Caco-2 (cell line): ENCODE measurements around the gene UNC93A. TPM values are rescaled to one million over a fixed set of nuclear protein-coding genes. Genes with fewer than 3 reads are reported as not detected.

Experiments
- BruUV-seq: library from RNA; stranded (reverse); fragments of 400-500 nt; replicated peaks from 2 replicates; lab custom pipeline; 2021; lab: Mats Ljungman, UMichigan
- CTCF ChIA-PET: fragments of 300-600 bp; sonication (Branson Sonifier 250); formaldehyde crosslinking; loops from one replicate; lab custom pipeline; 2022; ENCODE audit warnings: antibody characterized with exemption; lab: Charles Lee
- POLR2A ChIA-PET: fragments of 300-600 bp; sonication (Branson Sonifier 250); formaldehyde crosslinking; loops from one replicate; lab custom pipeline; 2022; ENCODE audit warnings: antibody characterized with exemption; lab: Charles Lee
- DNase-seq, 2 experiments: peaks; one replicate each; pipeline versions ENCODE4 v3.0.0 to v3.0.0-alpha.2; 2020 to 2022
- H3K27me3 ChIP-seq: replicated peaks from 2 replicates; pipeline ENCODE4 v1.6.0; 2011; ENCODE audit warnings: low read length; ENCODE audit not compliant: control insufficient read depth, insufficient read depth
- H3K36me3 ChIP-seq: 2 replicates; pipeline ENCODE4 v1.5.1; 2011; ENCODE audit warnings: low read length; ENCODE audit not compliant: control insufficient read depth, insufficient read depth
- H3K4me1 ChIP-seq: fragments of 250-450 bp; sonication (Bioruptor Pico); 2 replicates; pipeline ENCODE4 v1.5.1; 2020; ENCODE audit warnings: mild to moderate bottlenecking
- H3K4me3 ChIP-seq: 2 replicates; pipeline ENCODE4 v1.5.1; 2011; ENCODE audit warnings: low read depth, mild to moderate bottlenecking, control low read depth, low read length
- H3K9me3 ChIP-seq: fragments of 250-450 bp; sonication (Bioruptor Pico); 2 replicates; pipeline ENCODE4 v1.5.1; 2020; ENCODE audit warnings: mild to moderate bottlenecking, moderate library complexity
- H3K27ac Mint-ChIP-seq: one replicate; pipeline ENCODE4 v1.8.0; 2022; ENCODE audit warnings: mixed read lengths; ENCODE audit not compliant: unreplicated experiment
- H3K27me3 Mint-ChIP-seq: one replicate; pipeline ENCODE4 v1.8.0; 2022; ENCODE audit warnings: mixed read lengths; ENCODE audit not compliant: insufficient read depth, unreplicated experiment
- H3K36me3 Mint-ChIP-seq: one replicate; pipeline ENCODE4 v1.8.0; 2022; ENCODE audit warnings: mild to moderate bottlenecking, mixed read lengths; ENCODE audit not compliant: insufficient read depth, unreplicated experiment
- H3K4me1 Mint-ChIP-seq: one replicate; pipeline ENCODE4 v1.8.0; 2022; ENCODE audit warnings: low read depth, mixed read lengths; ENCODE audit not compliant: unreplicated experiment
- H3K4me3 Mint-ChIP-seq: one replicate; pipeline ENCODE4 v1.8.0; 2022; ENCODE audit warnings: mild to moderate bottlenecking, moderate library complexity, mixed read lengths; ENCODE audit not compliant: unreplicated experiment
- H3K9me3 Mint-ChIP-seq: one replicate; pipeline ENCODE4 v1.8.0; 2022; ENCODE audit warnings: mixed read lengths; ENCODE audit not compliant: unreplicated experiment
- CTCF ChIP-seq, 2 experiments: fragments of 200-600 bp in 1 of 2; IDR thresholded peaks; 1 replicate in 1 of 2; 2 replicates in 1 of 2; pipeline versions ENCODE4 v1.5.1 to v1.8.0; 2011 to 2022; ENCODE audit warnings: antibody characterized with exemption in 1 of 2, control low read depth in 1 of 2, inconsistent platforms in 1 of 2, low read depth in 1 of 2, low read length in 1 of 2, mild to moderate bottlenecking in 1 of 2, moderate library complexity in 1 of 2; ENCODE audit not compliant: insufficient read depth in 1 of 2, severe bottlenecking in 1 of 2, unreplicated experiment in 1 of 2
- intact Hi-C: fragments of 100-400 bp; cut with micrococcal nuclease; formaldehyde crosslinking; loops from one replicate; pipeline ENCODE4 v1.10.0; 2022; ENCODE audit not compliant: unreplicated experiment
- total RNA-seq: library from RNA; stranded (reverse); gene quantifications from 2 replicates; pipeline ENCODE4 v1.2.3, GENCODE V29; 2022

The UNC93A gene
- total RNA-seq, 1 experiment from 2014 or later: 32.3 TPM

GRCh38 chr6:167337675-167338449 is 46.7 kb downstream of the UNC93A start:
- Mint-ChIP-seq H3K27ac (no peak overlapping the region), H3K27me3 (no peaks in the 10 kb centered on the region)

GRCh38 chr6:167338541-167339117 is 47.5 kb downstream of the UNC93A start:
- intact Hi-C loops: no loop called here
- H3K27me3 Mint-ChIP-seq: no peaks in the 10 kb centered on the region
- H3K36me3 Mint-ChIP-seq: peaks cover 23% of the 10 kb centered on the region
- Histone ChIP-seq H3K27me3 (no peaks in the 10 kb centered on the region), H3K4me1 (peaks cover 29% of the 10 kb centered on the region), H3K36me3 (0 out of 2 replicates have a peak, but pooled peaks cover 1% of the 10 kb centered on the region), H3K4me3 (no peak overlapping the region), H3K9me3 (peaks cover 4% of the 10 kb centered on the region; the same call in 1 of the 2 replicates)
- BruUV-seq: no TSS peak
- no peaks in the 10 kb centered on the region for H3K9me3 Mint-ChIP-seq
- no peak overlapping the region for H3K27ac Mint-ChIP-seq
- DNase-seq: no peak
- peaks cover 25% of the 10 kb centered on the region for H3K4me1 Mint-ChIP-seq
- no peak for TF ChIP-seq CTCF (IDR thresholded peaks at IDR 0.05; ENCODE audit: insufficient read depth in 1 of 2, low read depth in 1 of 2, low read length in 1 of 2, severe bottlenecking in 1 of 2, unreplicated experiment in 1 of 2)
- ChIA-PET CTCF (no interaction called here), POLR2A (no interaction called here)
- H3K4me3 Mint-ChIP-seq: no peak overlapping the region

More at GRCh38 chr6:167337675-167338449, 46.7 kb downstream of the UNC93A start:
- no peak for TF ChIP-seq CTCF (IDR thresholded peaks at IDR 0.05; ENCODE audit: insufficient read depth in 1 of 2, low read depth in 1 of 2, low read length in 1 of 2, severe bottlenecking in 1 of 2, unreplicated experiment in 1 of 2)
- BruUV-seq: no TSS peak
- H3K36me3 ChIP-seq: 0 out of 2 replicates have a peak, but pooled peaks cover 1% of the 10 kb centered on the region
- Mint-ChIP-seq H3K4me3 (no peak overlapping the region), H3K4me1 (peaks cover 21% of the 10 kb centered on the region), H3K9me3 (no peaks in the 10 kb centered on the region), H3K36me3 (peaks cover 23% of the 10 kb centered on the region)
- peaks cover 21% of the 10 kb centered on the region for H3K4me1 ChIP-seq
- H3K27me3 ChIP-seq: no peaks in the 10 kb centered on the region
- no peak for DNase-seq
- POLR2A ChIA-PET: no interaction called here
- intact Hi-C loops: no loop called here
- H3K9me3 ChIP-seq: peaks cover 4% of the 10 kb centered on the region; the same call in 1 of the 2 replicates
- H3K4me3 ChIP-seq: no peak overlapping the region
- CTCF ChIA-PET: no interaction called here

- no peak overlapping the region for H3K4me3 ChIP-seq
- H3K27me3 ChIP-seq: no peaks in the 10 kb centered on the region
- peaks cover 50% of the 10 kb centered on the region for H3K4me1 Mint-ChIP-seq
- H3K36me3 ChIP-seq: 0 out of 2 replicates have a peak, but pooled peaks cover 1% of the 10 kb centered on the region
- peak overlapping the region; percentile 18 for H3K4me3 Mint-ChIP-seq
- H3K4me1 ChIP-seq: peaks cover 33% of the 10 kb centered on the region
- ChIA-PET POLR2A (interaction anchor here (0.7 to 2.1 kb wide), 4 partner anchors 8 to 31 kb away, joined by 3 to 20 read pairs (median 4); no protein-coding TSS in a partner anchor), CTCF (interaction anchor here (1.9 to 3.0 kb wide), 2 partner anchors 11 to 31 kb away, joined by 8 to 25 read pairs; no protein-coding TSS in a partner anchor)
- no peaks in the 10 kb centered on the region for H3K27me3 Mint-ChIP-seq
- peaks cover 9% of the 10 kb centered on the region for H3K9me3 Mint-ChIP-seq
- no peak for DNase-seq
- H3K9me3 ChIP-seq: peaks cover 4% of the 10 kb centered on the region; the same call in 1 of the 2 replicates
- peaks cover 23% of the 10 kb centered on the region for H3K36me3 Mint-ChIP-seq
- no peak for TF ChIP-seq CTCF (IDR thresholded peaks at IDR 0.05; ENCODE audit: insufficient read depth in 1 of 2, low read depth in 1 of 2, low read length in 1 of 2, severe bottlenecking in 1 of 2, unreplicated experiment in 1 of 2)
- intact Hi-C loops: loop anchor here (1.0 kb wide), 1 partner anchor 27 kb away; no protein-coding TSS in a partner anchor
- TSS peak; percentile 24 for BruUV-seq
- peak overlapping the region; percentile 85 for H3K27ac Mint-ChIP-seq
These were observed 50.0 kb downstream of the UNC93A start for GRCh38 chr6:167341038-167341583.
